Uterus (tissue), 2 donors: ENCODE data around the gene SALL4.

Experiments used
- POLR2A ChIP-seq, 2 donors: fragments of 450-650 bp; IDR thresholded peaks; one replicate each; pipeline ENCODE4 v1.6.1; 2016; ENCODE audit warnings: antibody characterized with exemption in 2 of 2, mild to moderate bottlenecking in 1 of 2, moderate library complexity in 1 of 2
- TF ChIP-seq, protein P1 (sequence below), 4 experiments: fragments of 200-600 bp in 2 of 4; fragments of 450-650 bp in 2 of 4; sonication (generic) in 2 of 4; IDR thresholded peaks; one replicate each; pipeline ENCODE4 v1.5.1; 2016 to 2019; ENCODE audit warnings: antibody characterized with exemption in 4 of 4, mild to moderate bottlenecking in 2 of 4, moderate library complexity in 1 of 4

DNA sequence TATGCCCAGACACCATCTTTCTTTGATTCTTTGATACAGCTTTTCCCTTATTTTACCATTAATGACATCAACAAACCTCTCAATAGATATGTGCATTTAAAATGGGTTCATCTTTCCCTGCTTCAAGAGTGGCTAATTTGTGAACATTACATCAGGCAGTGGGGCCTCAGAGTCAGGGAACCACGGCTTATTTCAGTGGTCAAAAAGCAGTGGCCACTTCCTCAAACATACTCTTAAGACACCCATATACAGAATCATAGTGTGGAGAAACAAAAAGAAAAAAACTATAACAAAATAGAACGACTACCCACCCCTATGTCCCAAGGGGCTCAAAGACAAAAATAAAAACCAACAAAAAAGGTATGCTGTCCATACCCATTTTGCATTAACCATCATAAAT is 12.9 kb downstream of the SALL4 start:
- TF ChIP-seq, protein P1, sequence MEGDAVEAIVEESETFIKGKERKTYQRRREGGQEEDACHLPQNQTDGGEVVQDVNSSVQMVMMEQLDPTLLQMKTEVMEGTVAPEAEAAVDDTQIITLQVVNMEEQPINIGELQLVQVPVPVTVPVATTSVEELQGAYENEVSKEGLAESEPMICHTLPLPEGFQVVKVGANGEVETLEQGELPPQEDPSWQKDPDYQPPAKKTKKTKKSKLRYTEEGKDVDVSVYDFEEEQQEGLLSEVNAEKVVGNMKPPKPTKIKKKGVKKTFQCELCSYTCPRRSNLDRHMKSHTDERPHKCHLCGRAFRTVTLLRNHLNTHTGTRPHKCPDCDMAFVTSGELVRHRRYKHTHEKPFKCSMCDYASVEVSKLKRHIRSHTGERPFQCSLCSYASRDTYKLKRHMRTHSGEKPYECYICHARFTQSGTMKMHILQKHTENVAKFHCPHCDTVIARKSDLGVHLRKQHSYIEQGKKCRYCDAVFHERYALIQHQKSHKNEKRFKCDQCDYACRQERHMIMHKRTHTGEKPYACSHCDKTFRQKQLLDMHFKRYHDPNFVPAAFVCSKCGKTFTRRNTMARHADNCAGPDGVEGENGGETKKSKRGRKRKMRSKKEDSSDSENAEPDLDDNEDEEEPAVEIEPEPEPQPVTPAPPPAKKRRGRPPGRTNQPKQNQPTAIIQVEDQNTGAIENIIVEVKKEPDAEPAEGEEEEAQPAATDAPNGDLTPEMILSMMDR (IDR thresholded peaks at IDR 0.05): no peak
- TF ChIP-seq POLR2A (IDR thresholded peaks at IDR 0.05): no peak
